CD4-positive, alpha-beta T cell treated with Interleukin-17A for 1 hour (primary cell): ENCODE measurements around the gene ERF.

Experiments
- DNase-seq: peaks from one replicate; pipeline ENCODE4 v3.0.0-alpha.2; 2020

Gene ERF

GRCh38 chr19:42254850-42255765 lies at the start of gene ERF:
Gene ERF (minus strand): TSS chr19:42255128. CDS start chr19:42254999, 129 bp downstream.
- DNase-seq, result peak; percentile 95

- no peak for DNase-seq
Measured at GRCh38 chr19:42303876-42304275, 48.9 kb upstream of the ERF start.

- DNase-seq, result no peak
Measured at GRCh38 chr19:42303101-42303464, 48.2 kb upstream of the ERF start.

GRCh38 chr19:42301646-42302203 lies 46.8 kb upstream of the ERF start, which contains the start of gene PRR19:
Gene PRR19 (plus strand): TSS chr19:42302132. CDS start chr19:42309585, 7,453 bp downstream.
- DNase-seq, result no peak

- DNase-seq, result no peak
Measured at GRCh38 chr19:42297039-42297438, 42.1 kb upstream of the ERF start.

GRCh38 chr19:42295831-42296525 lies 41.0 kb upstream of the ERF start:
- peak; percentile 91 for DNase-seq

- DNase-seq, result no peak
Measured at GRCh38 chr19:42295342-42295741, 40.4 kb upstream of the ERF start.

- DNase-seq, result no peak
Measured at GRCh38 chr19:42294471-42295137, 39.7 kb upstream of the ERF start.

- no peak for DNase-seq
Measured at GRCh38 chr19:42293948-42294347, 39.0 kb upstream of the ERF start.

GRCh38 chr19:42293540-42293939 lies 38.6 kb upstream of the ERF start:
- no peak for DNase-seq

GRCh38 chr19:42292963-42293362 lies 38.0 kb upstream of the ERF start:
- no peak for DNase-seq

GRCh38 chr19:42292042-42292960 lies 37.4 kb upstream of the ERF start:
- no peak for DNase-seq

- DNase-seq, result no peak
Measured at GRCh38 chr19:42291435-42291810, 36.5 kb upstream of the ERF start.

GRCh38 chr19:42290523-42291434 lies 35.9 kb upstream of the ERF start:
- peak; percentile 71 for DNase-seq

- DNase-seq, result no peak
Measured at GRCh38 chr19:42290136-42290522, 35.2 kb upstream of the ERF start.

GRCh38 chr19:42289556-42290041 lies 34.7 kb upstream of the ERF start:
- DNase-seq, result no peak

GRCh38 chr19:42288881-42289555 lies 34.1 kb upstream of the ERF start:
- DNase-seq, result no peak

GRCh38 chr19:42288387-42288786 lies 33.5 kb upstream of the ERF start:
- no peak for DNase-seq

- no peak for DNase-seq
Measured at GRCh38 chr19:42287827-42288107, 32.8 kb upstream of the ERF start.

GRCh38 chr19:42287017-42287826 lies 32.3 kb upstream of the ERF start:
- no peak for DNase-seq
